GM19463 (cell line): ENCODE measurements around the gene MBOAT1.

Source experiments
- ATAC-seq: cut with Tn5 transposase; IDR thresholded peaks from one replicate; pipeline ENCODE4 v1.9.1; 2021; ENCODE audit warnings: mild to moderate bottlenecking, moderate library complexity; ENCODE audit not compliant: unreplicated experiment

Gene MBOAT1

GRCh38 chr6:20234136-20234535, 21.9 kb upstream of the MBOAT1 start:
- no peak for ATAC-seq

- ATAC-seq: no peak
Observed at GRCh38 chr6:20233007-20233730, 20.9 kb upstream of the MBOAT1 start.

- ATAC-seq: no peak
Observed at GRCh38 chr6:20232188-20232587, 19.9 kb upstream of the MBOAT1 start.

GRCh38 chr6:20230401-20231119, 18.3 kb upstream of the MBOAT1 start:
- no peak for ATAC-seq

DNA sequence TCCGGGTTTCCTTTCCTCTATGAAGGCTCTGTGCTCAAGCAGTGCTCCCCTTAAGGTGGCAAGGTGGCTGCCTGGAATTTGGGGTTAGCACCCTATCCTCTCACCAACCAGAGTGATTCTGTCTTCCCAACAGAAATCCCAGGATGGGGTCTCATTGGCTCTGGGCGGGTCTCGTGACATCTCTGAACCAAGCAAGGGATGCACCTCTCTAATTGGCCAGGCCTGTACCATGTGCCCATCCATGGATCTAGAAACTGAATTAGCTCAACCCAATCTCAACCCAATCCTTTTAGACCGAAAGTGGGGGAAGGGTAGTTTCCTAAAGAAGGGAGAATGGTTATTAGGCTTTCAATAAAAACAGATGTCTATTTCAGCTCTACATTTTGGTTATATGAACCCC, 17.6 kb upstream of the MBOAT1 start:
- ATAC-seq: no peak

DNA sequence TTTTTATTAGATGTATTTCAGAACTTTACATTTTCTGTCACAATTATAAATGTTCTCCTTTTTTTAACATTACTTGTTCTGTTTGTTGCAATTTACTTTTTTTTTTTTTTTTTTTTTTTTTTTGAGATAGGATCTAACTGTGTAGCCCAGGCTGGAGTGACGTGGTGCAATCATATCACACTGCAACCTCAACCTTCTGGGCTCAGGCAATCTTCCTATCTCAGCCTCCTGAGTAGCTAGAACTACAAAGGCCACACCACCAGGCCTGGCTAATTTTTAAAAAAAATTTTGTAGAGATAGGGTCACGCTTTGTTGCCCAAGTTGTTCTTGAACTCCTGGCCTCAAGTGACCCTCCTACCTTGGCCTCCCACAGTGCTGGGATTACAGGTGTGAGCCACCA, 15.1 kb upstream of the MBOAT1 start:
- no peak for ATAC-seq

DNA sequence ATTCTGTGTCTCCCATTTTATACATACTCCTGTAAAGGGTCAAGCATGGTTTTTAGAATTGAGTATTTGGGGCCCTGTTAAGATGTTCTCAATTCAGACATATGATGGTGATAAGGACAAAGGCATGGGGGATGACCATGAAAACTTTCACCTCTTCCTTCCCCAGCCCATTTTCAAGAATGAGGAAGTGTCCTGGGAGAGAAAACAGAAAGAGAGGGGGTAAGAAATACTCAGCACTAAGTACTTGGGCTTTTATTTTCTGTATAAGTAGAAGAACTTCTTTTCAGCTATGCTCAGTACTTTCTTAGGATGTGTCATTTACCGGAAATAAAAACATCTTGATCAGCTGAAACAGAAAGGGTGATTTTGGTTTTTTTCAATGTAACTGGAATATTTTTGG, 10.9 kb upstream of the MBOAT1 start:
- ATAC-seq: no peak

GRCh38 chr6:20221421-20221820, 9.2 kb upstream of the MBOAT1 start:
- no peak for ATAC-seq

GRCh38 chr6:20220359-20220758, 8.1 kb upstream of the MBOAT1 start:
- no peak for ATAC-seq

- no peak for ATAC-seq
Observed at GRCh38 chr6:20217891-20218290, 5.6 kb upstream of the MBOAT1 start.

DNA sequence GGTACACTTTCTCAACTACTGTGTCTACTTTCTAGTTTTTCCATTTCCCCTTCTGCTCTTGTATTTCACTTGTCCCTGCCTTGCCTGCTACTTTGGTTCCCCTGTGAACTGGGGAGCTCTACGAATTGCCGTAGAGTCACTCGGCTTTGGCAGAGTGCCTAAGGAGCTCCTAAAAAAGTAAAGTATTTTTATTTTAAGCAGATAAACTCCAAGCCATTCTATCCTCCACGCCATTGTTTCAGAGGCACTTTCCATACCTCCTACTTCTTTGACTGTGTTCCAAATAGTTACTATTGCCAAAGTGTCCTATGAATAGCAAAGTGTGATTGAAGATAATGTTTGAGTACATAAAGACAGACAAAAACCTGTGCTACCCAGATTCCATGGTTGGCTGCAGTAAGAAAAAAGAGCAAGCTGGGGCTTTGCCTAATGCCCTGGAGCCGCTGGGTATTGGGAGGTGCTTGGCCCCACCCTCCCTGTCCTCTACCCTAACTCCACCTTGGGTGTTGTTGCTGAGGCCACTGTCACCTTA, 5.1 kb upstream of the MBOAT1 start:
- no peak for ATAC-seq

- ATAC-seq: no peak
Observed at GRCh38 chr6:20215310-20215709, 3.0 kb upstream of the MBOAT1 start.

GRCh38 chr6:20213271-20213798, 1.1 kb upstream of the MBOAT1 start:
- ATAC-seq: no peak

DNA sequence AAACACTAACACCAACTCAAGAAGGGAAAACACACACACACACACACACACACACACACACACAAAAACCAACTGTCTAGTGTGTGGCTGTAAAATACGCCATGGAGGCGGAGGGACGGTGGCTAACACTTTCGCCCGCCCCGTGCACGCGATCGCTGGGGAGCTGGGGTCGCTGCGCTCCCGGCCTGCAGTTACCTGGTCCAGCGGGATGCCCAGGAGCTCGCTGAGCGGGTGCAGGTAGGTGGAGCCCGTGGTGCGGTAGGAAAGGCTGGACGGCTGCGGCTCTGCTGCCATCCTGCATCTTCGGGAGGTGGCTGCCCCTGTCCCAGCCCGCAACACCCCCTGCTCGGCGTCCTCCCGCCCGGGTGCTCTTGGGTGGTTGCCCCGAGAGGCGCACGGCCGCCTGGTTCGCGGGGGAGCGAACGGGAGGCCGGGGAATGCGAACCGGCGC, 303 bp downstream of the MBOAT1 start:
- peak; percentile 17 for ATAC-seq

- peak; percentile 15 for ATAC-seq
Observed at GRCh38 chr6:20211037-20211940, 980 bp downstream of the MBOAT1 start.

DNA sequence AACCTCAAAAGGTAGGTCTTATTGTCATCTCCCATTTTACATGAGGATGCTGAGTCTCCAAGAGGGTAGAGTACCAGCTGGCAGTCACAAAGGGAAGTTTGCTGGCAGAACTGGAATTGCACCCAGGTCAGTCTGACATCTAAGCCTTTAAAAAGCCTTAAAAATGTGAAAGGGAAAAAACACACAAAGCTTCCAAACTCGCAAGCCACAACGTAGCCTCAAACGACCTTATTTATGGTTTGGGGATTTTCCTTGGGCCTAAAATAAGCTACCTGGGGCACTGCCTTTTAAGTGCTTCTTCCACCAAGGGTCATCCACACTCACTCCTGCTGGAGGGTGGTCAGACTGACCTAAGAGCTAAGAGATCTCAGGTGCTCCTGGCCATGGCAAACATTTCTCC, 2.1 kb downstream of the MBOAT1 start:
- ATAC-seq: no peak

GRCh38 chr6:20208687-20209378, 3.4 kb downstream of the MBOAT1 start:
- no peak for ATAC-seq

- ATAC-seq: no peak
Observed at GRCh38 chr6:20207088-20207418, 5.2 kb downstream of the MBOAT1 start.

GRCh38 chr6:20205722-20206161, 6.5 kb downstream of the MBOAT1 start:
- ATAC-seq: no peak

GRCh38 chr6:20204512-20204894, 7.8 kb downstream of the MBOAT1 start:
- no peak for ATAC-seq
